KOPT-K1 (cell line): ENCODE measurements around the gene CHCHD5.
"Not testable (repeated sequence)": the region's sequence is repeated elsewhere in the genome, so short reads cannot be mapped to it uniquely, and the experiment has no call there.

Experiments
- H3K27ac ChIP-seq: fragments of 200-600 bp; sonication (generic); 2 replicates; pipeline ENCODE4 v1.5.1; 2016; ENCODE audit warnings: antibody characterized with exemption, mild to moderate bottlenecking, low read depth, low read length; ENCODE audit not compliant: poor library complexity, severe bottlenecking
- H3K36me3 ChIP-seq: fragments of 200-600 bp; sonication (generic); 2 replicates; pipeline ENCODE4 v1.5.1; 2017; ENCODE audit warnings: antibody characterized with exemption, mild to moderate bottlenecking, low read length, moderate library complexity; ENCODE audit not compliant: insufficient read depth
- H3K9me3 ChIP-seq: fragments of 200-600 bp; sonication (generic); 2 replicates; pipeline ENCODE4 v1.5.1; 2017; ENCODE audit warnings: antibody characterized with exemption, low read length, mild to moderate bottlenecking; ENCODE audit not compliant: insufficient read depth, poor library complexity, severe bottlenecking

CHCHD5 gene

GRCh38 chr2:112605926-112606325 is 21.5 kb downstream of the CHCHD5 start:
- Histone ChIP-seq H3K9me3 (no peaks in the 10 kb centered on the region), H3K27ac (no peak overlapping the region), H3K36me3 (no peaks in the 10 kb centered on the region)

GRCh38 chr2:112606547-112606946 is 22.1 kb downstream of the CHCHD5 start:
- Histone ChIP-seq H3K9me3 (no peaks in the 10 kb centered on the region), H3K27ac (no peak overlapping the region), H3K36me3 (no peaks in the 10 kb centered on the region)

GRCh38 chr2:112607680-112608438 is 23.4 kb downstream of the CHCHD5 start:
- H3K9me3 ChIP-seq = no peaks in the 10 kb centered on the region
- H3K27ac ChIP-seq = no peak overlapping the region
- H3K36me3 ChIP-seq = no peaks in the 10 kb centered on the region

- H3K36me3 ChIP-seq, H3K9me3 ChIP-seq, H3K27ac ChIP-seq: not testable (repeated sequence)
Observed at GRCh38 chr2:112609320-112609719, 24.9 kb downstream of the CHCHD5 start.

- H3K27ac ChIP-seq, H3K36me3 ChIP-seq: not testable (repeated sequence)
Observed at GRCh38 chr2:112612283-112612682, 27.9 kb downstream of the CHCHD5 start.

GRCh38 chr2:112614201-112614840 is 29.9 kb downstream of the CHCHD5 start:
- Histone ChIP-seq H3K36me3 (no peaks in the 10 kb centered on the region), H3K9me3 (no peaks in the 10 kb centered on the region), H3K27ac (no peak overlapping the region)

More at GRCh38 chr2:112612283-112612682, 27.9 kb downstream of the CHCHD5 start:
- not testable (repeated sequence) for H3K9me3 ChIP-seq

- Histone ChIP-seq H3K27ac (no peak overlapping the region), H3K36me3 (no peaks in the 10 kb centered on the region), H3K9me3 (no peaks in the 10 kb centered on the region)
Observed at GRCh38 chr2:112615051-112615450, 30.6 kb downstream of the CHCHD5 start.

- not testable (repeated sequence) for H3K36me3 ChIP-seq, H3K27ac ChIP-seq, H3K9me3 ChIP-seq
Observed at GRCh38 chr2:112615798-112616197, 31.4 kb downstream of the CHCHD5 start.

GRCh38 chr2:112618383-112618782 is 34.0 kb downstream of the CHCHD5 start:
- Histone ChIP-seq H3K9me3 (no peaks in the 10 kb centered on the region), H3K27ac (no peak overlapping the region), H3K36me3 (no peaks in the 10 kb centered on the region)

GRCh38 chr2:112621790-112622527 is 37.5 kb downstream of the CHCHD5 start:
- Histone ChIP-seq H3K27ac (no peak overlapping the region), H3K36me3 (no peaks in the 10 kb centered on the region)

GRCh38 chr2:112622528-112622849 is 38.1 kb downstream of the CHCHD5 start:
- H3K27ac ChIP-seq = no peak overlapping the region
- no peaks in the 10 kb centered on the region for H3K9me3 ChIP-seq
- no peaks in the 10 kb centered on the region for H3K36me3 ChIP-seq

More at GRCh38 chr2:112621790-112622527, 37.5 kb downstream of the CHCHD5 start:
- no peaks in the 10 kb centered on the region for H3K9me3 ChIP-seq

- H3K27ac ChIP-seq = no peak overlapping the region
Observed at GRCh38 chr2:112623913-112624777, 39.7 kb downstream of the CHCHD5 start.

GRCh38 chr2:112625474-112626114 is 41.2 kb downstream of the CHCHD5 start:
- Histone ChIP-seq H3K36me3 (no peaks in the 10 kb centered on the region), H3K9me3 (no peaks in the 10 kb centered on the region), H3K27ac (no peak overlapping the region)

More at GRCh38 chr2:112623913-112624777, 39.7 kb downstream of the CHCHD5 start:
- no peaks in the 10 kb centered on the region for H3K36me3 ChIP-seq
- H3K9me3 ChIP-seq = no peaks in the 10 kb centered on the region

- Histone ChIP-seq H3K9me3 (no peaks in the 10 kb centered on the region), H3K27ac (peak overlapping the region; percentile 38), H3K36me3 (no peaks in the 10 kb centered on the region)
Observed at GRCh38 chr2:112626604-112627059, 42.2 kb downstream of the CHCHD5 start.
